GM18511 (cell line): Measurements from ENCODE around the gene MERTK.
A peak's percentile ranks its signal among the peaks of the same experiment; 100 is the strongest.
"Not testable (repeated sequence)": the region's sequence is repeated elsewhere in the genome, so short reads cannot be mapped to it uniquely, and the experiment has no call there.

Source experiments
- ATAC-seq: cut with Tn5 transposase; IDR thresholded peaks from one replicate; pipeline ENCODE4 v1.9.1; 2021; ENCODE audit warnings: mild to moderate bottlenecking, moderate library complexity; ENCODE audit not compliant: unreplicated experiment

The MERTK gene

GRCh38 chr2:111897924-111898702 is at the start of gene MERTK:
Gene MERTK (plus strand): TSS chr2:111898607. CDS start chr2:111898736, 129 bp downstream.
- ATAC-seq: peak; percentile 77

- not testable (repeated sequence) for ATAC-seq
Observed at GRCh38 chr2:111850646-111851045, 47.8 kb upstream of the MERTK start.

GRCh38 chr2:111852544-111852943 is 45.9 kb upstream of the MERTK start:
- ATAC-seq: not testable (repeated sequence)

- ATAC-seq: not testable (repeated sequence)
Observed at GRCh38 chr2:111860005-111860404, 38.4 kb upstream of the MERTK start.

GRCh38 chr2:111865124-111865523 is 33.3 kb upstream of the MERTK start:
- not testable (repeated sequence) for ATAC-seq

- not testable (repeated sequence) for ATAC-seq
Observed at GRCh38 chr2:111872806-111873205, 25.6 kb upstream of the MERTK start.

- ATAC-seq: peak; percentile 90
Observed at GRCh38 chr2:111883661-111884591, 14.5 kb upstream of the MERTK start, which contains the start of gene ANAPC1. Gene ANAPC1 (minus strand): TSS chr2:111884193. CDS start chr2:111880825, 3,368 bp downstream.

GRCh38 chr2:111884592-111884964 is 13.8 kb upstream of the MERTK start:
- ATAC-seq: no peak

- ATAC-seq: no peak
Observed at GRCh38 chr2:111896024-111896423, 2.4 kb upstream of the MERTK start.

- ATAC-seq: no peak
Observed at GRCh38 chr2:111896576-111896975, 1.8 kb upstream of the MERTK start.

- peak; percentile 34 for ATAC-seq
Observed at GRCh38 chr2:111897630-111897923, 830 bp upstream of the MERTK start.

- ATAC-seq: peak; percentile 35
Observed at GRCh38 chr2:111898703-111899514, 502 bp downstream of the MERTK start.

GRCh38 chr2:111900859-111901258 is 2.5 kb downstream of the MERTK start:
- ATAC-seq: no peak

GRCh38 chr2:111903516-111903915 is 5.1 kb downstream of the MERTK start:
- ATAC-seq: no peak

GRCh38 chr2:111903930-111904439 is 5.6 kb downstream of the MERTK start:
- ATAC-seq: no peak

GRCh38 chr2:111904726-111905474 is 6.5 kb downstream of the MERTK start:
- ATAC-seq: no peak

- not testable (repeated sequence) for ATAC-seq
Observed at GRCh38 chr2:111905475-111905869, 7.1 kb downstream of the MERTK start.

- ATAC-seq: peak; percentile 76
Observed at GRCh38 chr2:111905990-111906735, 7.8 kb downstream of the MERTK start.

- no peak for ATAC-seq
Observed at GRCh38 chr2:111908578-111908977, 10.2 kb downstream of the MERTK start.
